Measurements from ENCODE around the gene TEDC2.
"Not testable (repeated sequence)": the region's sequence is repeated elsewhere in the genome, so short reads cannot be mapped to it uniquely, and the experiment has no call there.

TEDC2 gene

GRCh38 chr16:2438121-2438520 is 21.8 kb upstream of the TEDC2 start:
- DNase-seq (ENCODE audit: low spot score) = no peak

DNA sequence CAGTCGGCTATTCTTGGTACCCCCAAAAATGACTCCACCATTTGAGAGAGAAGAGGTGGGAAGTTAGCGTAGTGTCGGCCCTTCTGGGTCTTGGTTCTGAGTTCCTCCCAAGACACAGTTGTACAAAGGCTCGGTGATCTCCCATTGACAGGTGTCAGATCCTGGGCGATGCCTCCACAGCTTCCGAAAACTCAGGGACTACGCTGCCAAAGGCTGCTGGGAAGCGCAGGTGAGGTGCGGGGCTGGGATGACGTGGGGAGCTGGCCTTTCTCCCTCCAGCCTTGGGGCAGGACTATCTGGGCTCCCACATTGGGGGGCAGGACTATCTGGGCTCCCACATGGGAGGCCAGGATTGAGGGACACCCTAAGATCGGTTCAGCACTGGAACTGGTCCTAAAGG is 20.3 kb upstream of the TEDC2 start:
- DNase-seq (ENCODE audit: low spot score) = no peak

- DNase-seq (ENCODE audit: low spot score) = not testable (repeated sequence)
Observed at GRCh38 chr16:2441143-2441804, 18.6 kb upstream of the TEDC2 start.

DNA sequence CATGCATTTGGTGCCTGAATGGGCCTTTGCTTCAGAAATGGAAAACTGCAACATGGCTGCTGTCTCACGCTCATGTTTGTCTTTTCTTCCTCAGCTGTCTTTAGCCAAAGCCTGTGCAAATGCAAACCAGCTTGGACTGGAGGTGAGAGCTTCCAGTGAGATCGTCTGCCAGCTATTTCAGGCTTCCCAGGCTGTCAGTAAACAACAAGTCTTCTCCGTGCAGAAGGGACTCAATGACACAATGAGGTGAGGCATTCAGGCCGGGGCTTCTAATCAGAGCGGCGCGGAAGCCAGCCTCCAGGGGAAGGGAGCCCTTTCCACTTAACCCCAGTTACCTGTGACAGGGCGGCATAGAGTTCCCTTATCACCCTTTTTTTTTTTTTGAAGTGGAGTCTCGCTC is 16.4 kb upstream of the TEDC2 start:
- no peak for DNase-seq (ENCODE audit: low spot score)

DNA sequence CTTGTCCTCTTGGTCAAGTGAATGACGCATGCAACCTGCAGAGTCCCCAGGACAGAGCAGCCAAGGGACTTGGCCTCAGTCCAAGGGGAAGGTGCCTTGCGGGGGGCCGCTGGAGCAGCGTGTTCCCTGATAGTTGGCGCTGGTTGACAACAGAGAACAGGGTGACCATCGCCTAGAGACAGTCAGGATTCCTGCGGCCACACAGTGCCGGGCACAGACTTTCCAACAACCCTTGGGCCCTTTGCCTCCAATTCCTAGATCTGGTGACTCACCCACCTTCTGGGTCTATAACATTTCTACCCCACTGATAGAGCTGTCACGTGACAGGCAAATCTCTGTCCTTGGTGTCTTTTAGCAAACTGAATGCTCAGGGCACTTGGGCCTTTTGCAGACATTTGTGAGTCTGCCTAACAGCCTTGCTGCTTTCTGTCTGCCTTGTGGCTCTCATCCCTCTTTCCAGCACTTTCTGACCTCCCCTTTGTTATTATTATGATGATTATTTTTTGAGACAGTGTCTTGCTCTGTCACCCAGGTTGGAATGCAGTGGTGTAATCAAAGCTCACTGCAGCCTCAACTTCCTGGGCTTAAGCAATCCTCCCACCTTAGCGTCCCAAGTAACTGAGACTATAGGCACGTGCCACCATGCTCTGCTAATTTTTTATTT is 11.9 kb upstream of the TEDC2 start:
- DNase-seq (ENCODE audit: low spot score) = no peak

DNA sequence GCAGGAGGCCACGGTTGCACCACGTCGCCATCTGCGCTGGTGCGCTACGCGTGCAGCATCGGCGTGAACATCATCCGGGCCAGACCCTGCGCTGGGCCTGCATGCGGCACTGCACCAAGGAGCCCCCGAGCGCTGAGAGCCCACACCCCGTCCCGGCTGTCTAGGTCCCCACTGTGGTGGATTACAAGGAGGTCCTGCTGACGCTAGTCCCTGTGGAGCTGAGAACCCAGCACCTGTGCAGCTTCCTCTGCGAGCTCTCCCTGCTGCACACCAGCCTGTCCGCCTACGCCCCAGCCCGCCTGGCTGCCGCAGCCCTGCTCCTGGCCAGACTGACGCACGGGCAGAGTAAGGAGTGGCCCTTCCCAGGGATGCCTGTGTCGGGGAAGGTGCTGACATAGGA is 10.8 kb upstream of the TEDC2 start:
- no peak for DNase-seq (ENCODE audit: low spot score)

DNA sequence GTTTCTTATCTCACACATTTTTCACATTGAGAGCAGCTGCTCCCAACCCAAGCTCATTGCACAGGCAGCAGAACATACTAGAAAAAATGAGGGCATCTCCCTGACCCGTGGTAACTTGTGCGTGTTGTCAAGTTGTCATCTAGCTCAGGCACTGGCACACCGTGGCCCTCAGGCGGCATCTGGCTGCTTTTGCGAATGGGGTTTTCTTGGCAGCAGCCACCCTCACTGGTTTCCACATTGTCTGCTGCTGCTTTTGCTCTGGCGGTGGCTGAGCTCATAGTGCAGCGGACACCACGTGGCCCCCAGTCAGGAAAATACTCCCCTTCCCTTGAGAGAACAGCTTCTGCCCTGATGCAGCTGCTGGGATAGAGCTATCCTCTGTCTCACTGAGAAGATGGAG is 9.4 kb upstream of the TEDC2 start:
- DNase-seq (ENCODE audit: low spot score) = no peak

GRCh38 chr16:2450975-2451381 is 8.9 kb upstream of the TEDC2 start:
- DNase-seq (ENCODE audit: low spot score) = no peak

DNA sequence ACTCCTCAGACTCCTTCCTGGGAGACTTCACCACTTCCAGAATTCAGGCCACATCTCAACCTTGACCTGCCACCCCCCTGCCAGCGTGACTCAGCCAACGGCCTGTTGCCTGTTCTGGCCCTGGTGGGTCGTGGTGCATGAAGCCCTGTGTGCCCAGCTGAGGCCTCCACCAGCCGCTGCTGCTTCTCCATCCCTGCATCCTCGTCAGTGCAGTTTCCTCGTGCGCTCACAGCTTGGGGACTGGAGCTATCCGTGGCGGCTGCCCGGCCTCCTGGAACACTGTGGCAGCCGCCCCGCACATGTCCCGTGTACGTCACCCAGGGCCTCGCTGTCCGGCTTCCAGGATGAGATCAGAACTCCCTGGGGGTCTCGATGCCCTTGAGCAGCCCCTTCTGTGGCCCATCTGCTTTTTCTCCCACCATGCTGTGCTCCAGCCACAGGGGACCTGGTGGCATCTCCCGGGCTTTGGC is 8.0 kb upstream of the TEDC2 start:
- DNase-seq (ENCODE audit: low spot score) = no peak

DNA sequence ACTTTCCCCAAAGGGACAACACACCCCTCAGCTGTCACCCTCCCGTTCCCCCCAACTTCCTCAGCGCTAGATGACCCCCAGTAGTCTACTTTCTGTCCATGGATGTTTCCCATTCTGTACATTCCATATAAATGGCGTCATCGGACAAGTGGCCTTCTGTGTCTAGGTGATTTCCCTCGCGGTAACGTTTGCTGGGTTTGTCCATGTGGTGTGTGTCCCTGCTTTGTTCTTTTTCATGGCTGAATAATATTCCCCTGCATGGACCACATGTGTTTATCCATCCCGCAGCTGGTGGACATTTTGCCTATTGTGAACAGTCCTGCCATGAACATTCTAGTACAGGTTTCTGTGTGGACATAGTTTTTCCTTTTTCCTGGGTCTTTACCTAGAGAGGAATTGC is 7.3 kb upstream of the TEDC2 start:
- no peak for DNase-seq (ENCODE audit: low spot score)

GRCh38 chr16:2455081-2455845 is 4.6 kb upstream of the TEDC2 start:
- no peak for DNase-seq (ENCODE audit: low spot score)

- DNase-seq (ENCODE audit: low spot score) = no peak
Observed at GRCh38 chr16:2456551-2457153, 3.3 kb upstream of the TEDC2 start.

GRCh38 chr16:2457267-2457666 is 2.6 kb upstream of the TEDC2 start:
- no peak for DNase-seq (ENCODE audit: low spot score)

DNA sequence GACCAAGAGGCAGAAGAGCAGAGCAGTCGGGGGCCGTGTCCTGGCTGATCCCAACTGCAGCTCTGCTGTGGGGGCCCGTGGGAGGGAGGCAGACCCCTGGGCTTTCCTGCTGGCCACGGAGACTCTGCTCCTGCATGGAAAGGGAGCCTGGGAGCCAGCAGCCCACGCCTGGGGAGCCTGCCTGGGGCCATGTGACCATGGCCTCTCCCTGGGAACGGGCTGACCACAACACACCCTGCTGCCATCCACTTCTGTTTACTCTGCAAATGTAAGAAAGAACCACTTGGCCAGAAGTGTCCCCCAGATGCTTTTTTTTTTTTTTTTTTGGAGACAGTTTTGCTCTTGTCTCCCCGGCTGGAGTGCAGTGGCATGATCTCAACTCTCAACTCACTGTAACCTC is 2.0 kb upstream of the TEDC2 start:
- no peak for DNase-seq (ENCODE audit: low spot score)

GRCh38 chr16:2458887-2459646 is 842 bp upstream of the TEDC2 start:
- DNase-seq (ENCODE audit: low spot score) = no peak

DNA sequence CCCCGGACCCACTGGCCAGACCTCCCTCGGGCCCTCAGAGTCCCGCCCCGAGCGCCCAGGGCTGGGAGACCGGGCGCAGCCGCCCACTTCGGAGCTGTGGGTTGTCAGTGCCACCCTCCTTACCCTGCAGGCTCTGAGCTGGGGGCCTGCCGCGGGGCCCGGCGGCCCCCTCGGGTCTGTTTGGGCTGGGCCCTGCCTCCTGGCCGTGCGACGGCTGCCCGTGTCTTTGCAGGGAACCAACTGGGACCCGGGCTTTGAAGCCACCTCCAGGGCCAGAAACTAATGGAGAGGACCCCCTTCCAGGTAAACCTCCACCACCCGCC is 443 bp downstream of the TEDC2 start:
- DNase-seq (ENCODE audit: low spot score) = no peak

GRCh38 chr16:2460916-2461315 is 1.0 kb downstream of the TEDC2 start:
- DNase-seq (ENCODE audit: low spot score) = no peak

DNA sequence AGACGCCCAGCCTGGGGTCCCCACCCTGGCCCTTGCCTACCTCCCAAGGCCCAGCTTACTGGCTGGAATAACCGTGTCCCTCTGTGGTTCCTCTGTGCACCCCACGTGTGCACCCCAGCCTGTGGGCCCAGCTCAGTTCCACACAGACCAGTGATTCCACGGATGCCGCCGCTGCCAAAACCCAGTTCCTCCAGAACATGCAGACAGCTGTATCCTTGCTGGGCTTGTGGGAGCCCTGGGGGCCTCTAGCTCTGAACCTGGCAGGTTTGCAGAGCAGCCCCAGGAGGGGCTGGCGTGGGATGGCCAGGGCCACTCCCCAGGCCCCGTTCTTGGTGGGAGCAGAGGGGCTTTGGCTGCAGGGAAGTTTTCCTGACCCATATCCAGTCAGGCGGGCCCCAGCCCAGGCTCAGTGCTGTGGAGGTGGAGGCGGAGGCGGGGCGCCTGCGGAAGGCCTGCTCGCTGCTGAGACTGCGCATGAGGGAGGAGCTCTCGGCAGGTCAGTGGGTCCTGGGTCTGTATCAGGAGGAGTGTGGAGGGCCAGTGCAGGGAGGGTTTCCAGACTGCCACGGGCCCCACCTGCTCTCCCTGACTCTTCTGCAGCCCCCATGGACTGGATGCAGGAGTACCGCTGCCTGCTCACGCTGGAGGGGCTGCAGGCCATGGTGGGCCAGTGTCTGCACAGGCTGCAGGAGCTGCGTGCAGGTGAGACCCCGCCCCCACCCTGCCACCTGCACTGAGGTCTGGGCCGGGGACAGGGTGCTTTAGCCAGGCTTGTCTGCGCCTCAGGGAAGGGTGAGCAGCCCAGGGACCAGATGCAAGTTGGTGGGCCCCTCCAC is 2.3 kb downstream of the TEDC2 start:
- DNase-seq (ENCODE audit: low spot score) = no peak

GRCh38 chr16:2464333-2464732 is 4.4 kb downstream of the TEDC2 start:
- DNase-seq (ENCODE audit: low spot score) = no peak

DNA sequence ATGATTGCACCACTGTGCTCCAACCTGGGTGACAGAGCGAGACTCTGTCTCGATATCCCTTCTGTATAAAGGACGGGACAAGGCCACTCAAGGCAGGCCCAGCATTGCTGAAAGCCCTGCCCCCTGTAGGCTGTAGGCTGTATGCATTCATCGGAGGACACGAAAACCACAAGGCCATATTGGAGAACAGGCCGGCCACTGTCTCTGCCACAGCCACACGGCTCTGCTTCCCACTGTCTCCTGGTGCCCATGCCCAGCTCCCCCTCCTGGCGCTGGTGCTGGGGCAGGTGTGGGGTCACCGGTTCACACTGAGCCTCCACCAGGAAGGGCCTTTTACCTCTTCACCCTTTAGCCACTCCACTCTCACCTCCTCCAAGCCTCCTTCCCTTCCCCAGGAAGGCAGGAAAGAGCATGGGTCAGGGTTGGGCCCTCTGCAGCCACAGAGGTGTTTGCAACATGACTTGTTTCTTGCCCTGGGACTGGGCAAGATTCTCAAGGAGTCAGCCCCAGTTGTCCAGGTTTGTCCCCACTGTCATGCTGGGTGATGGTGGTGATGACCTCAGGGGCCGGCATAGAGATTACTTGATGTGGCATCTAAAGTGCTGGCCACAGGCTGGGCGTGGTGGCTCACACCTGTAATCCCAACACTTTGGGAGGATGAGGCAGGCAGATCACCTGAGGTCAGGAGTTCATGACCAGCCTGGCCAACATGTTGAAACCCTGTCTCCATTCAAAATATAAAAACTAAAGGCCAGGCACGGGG is 5.9 kb downstream of the TEDC2 start:
- no peak for DNase-seq (ENCODE audit: low spot score)
